Neutrophil (primary cell): ENCODE results near the gene PTPRS.

ENCODE experiments used
- H3K27ac ChIP-seq: fragments of 200-600 bp; sonication (generic); 2 replicates; pipeline ENCODE4 v1.5.1; 2016; ENCODE audit warnings: mild to moderate bottlenecking, moderate library complexity
- H3K27me3 ChIP-seq: fragments of 200-600 bp; sonication (generic); 2 replicates; pipeline ENCODE4 v1.6.0; 2016; ENCODE audit warnings: mild to moderate bottlenecking
- H3K36me3 ChIP-seq: fragments of 200-600 bp; sonication (generic); 2 replicates; pipeline ENCODE4 v1.5.1; 2017
- H3K4me1 ChIP-seq, 2 experiments: fragments of 200-600 bp in 1 of 2; sonication (generic) in 1 of 2; 1 replicate in 1 of 2; 2 replicates in 1 of 2; pipeline versions ENCODE4 v1.5.1 to v1.6.1; 2013 to 2016; ENCODE audit warnings: low read depth in 1 of 2, low read length in 1 of 2, mild to moderate bottlenecking in 1 of 2, moderate library complexity in 1 of 2; ENCODE audit not compliant: control insufficient read depth in 1 of 2, insufficient read depth in 1 of 2
- H3K4me3 ChIP-seq, 2 experiments: fragments of 200-600 bp in 1 of 2; sonication (generic) in 1 of 2; 1 replicate in 1 of 2; 2 replicates in 1 of 2; pipeline ENCODE4 v1.5.1; 2013 to 2016; ENCODE audit warnings: low read depth in 1 of 2, low read length in 1 of 2, mild to moderate bottlenecking in 1 of 2, moderate library complexity in 1 of 2
- H3K9me3 ChIP-seq: fragments of 200-600 bp; sonication (generic); 2 replicates; pipeline ENCODE4 v1.5.1; 2016
- CTCF ChIP-seq: fragments of 200-600 bp; sonication (generic); IDR thresholded peaks from 2 replicates; pipeline ENCODE4 v1.5.1; 2016; ENCODE audit warnings: antibody characterized with exemption

The PTPRS gene

GRCh38 chr19:5334824-5335500, 5.7 kb downstream of the PTPRS start:
- H3K4me1 ChIP-seq = peaks cover 0 to 5% of the 10 kb centered on the region in 2 experiments
- H3K27me3 ChIP-seq = peaks cover 63% of the 10 kb centered on the region
- H3K4me3 ChIP-seq = no peak overlapping the region
- TF ChIP-seq CTCF = no peak
- H3K9me3 ChIP-seq = no peaks in the 10 kb centered on the region
- no peak overlapping the region for H3K27ac ChIP-seq
- no peaks in the 10 kb centered on the region for H3K36me3 ChIP-seq

- TF ChIP-seq CTCF = no peak
- H3K27ac ChIP-seq = no peak overlapping the region
- peaks cover 57% of the 10 kb centered on the region for H3K27me3 ChIP-seq
- no peaks in the 10 kb centered on the region for H3K4me1 ChIP-seq
- H3K36me3 ChIP-seq = no peaks in the 10 kb centered on the region
- no peaks in the 10 kb centered on the region for H3K9me3 ChIP-seq
- H3K4me3 ChIP-seq = no peak overlapping the region
Observed at GRCh38 chr19:5334366-5334739, 6.3 kb downstream of the PTPRS start.

- H3K9me3 ChIP-seq = no peaks in the 10 kb centered on the region
- H3K4me3 ChIP-seq = no peak overlapping the region
- H3K27me3 ChIP-seq = peaks cover 51% of the 10 kb centered on the region
- no peak for TF ChIP-seq CTCF
- no peak overlapping the region for H3K27ac ChIP-seq
- no peaks in the 10 kb centered on the region for H3K4me1 ChIP-seq
- H3K36me3 ChIP-seq = no peaks in the 10 kb centered on the region
Observed at GRCh38 chr19:5333581-5334365, 6.8 kb downstream of the PTPRS start.

GRCh38 chr19:5332501-5332900, 8.1 kb downstream of the PTPRS start:
- Histone ChIP-seq H3K4me3 (no peak overlapping the region), H3K27me3 (peaks cover 38% of the 10 kb centered on the region), H3K9me3 (no peaks in the 10 kb centered on the region), H3K4me1 (no peaks in the 10 kb centered on the region), H3K27ac (no peak overlapping the region), H3K36me3 (no peaks in the 10 kb centered on the region)
- TF ChIP-seq CTCF = no peak

- Histone ChIP-seq H3K27ac (no peak overlapping the region), H3K9me3 (no peaks in the 10 kb centered on the region), H3K27me3 (peaks cover 31% of the 10 kb centered on the region), H3K4me1 (no peaks in the 10 kb centered on the region), H3K36me3 (no peaks in the 10 kb centered on the region), H3K4me3 (no peak overlapping the region)
- TF ChIP-seq CTCF = no peak
Observed at GRCh38 chr19:5331790-5332189, 8.8 kb downstream of the PTPRS start.
